ENCODE measurements around the gene PTPRM.

PTPRM gene

DNA sequence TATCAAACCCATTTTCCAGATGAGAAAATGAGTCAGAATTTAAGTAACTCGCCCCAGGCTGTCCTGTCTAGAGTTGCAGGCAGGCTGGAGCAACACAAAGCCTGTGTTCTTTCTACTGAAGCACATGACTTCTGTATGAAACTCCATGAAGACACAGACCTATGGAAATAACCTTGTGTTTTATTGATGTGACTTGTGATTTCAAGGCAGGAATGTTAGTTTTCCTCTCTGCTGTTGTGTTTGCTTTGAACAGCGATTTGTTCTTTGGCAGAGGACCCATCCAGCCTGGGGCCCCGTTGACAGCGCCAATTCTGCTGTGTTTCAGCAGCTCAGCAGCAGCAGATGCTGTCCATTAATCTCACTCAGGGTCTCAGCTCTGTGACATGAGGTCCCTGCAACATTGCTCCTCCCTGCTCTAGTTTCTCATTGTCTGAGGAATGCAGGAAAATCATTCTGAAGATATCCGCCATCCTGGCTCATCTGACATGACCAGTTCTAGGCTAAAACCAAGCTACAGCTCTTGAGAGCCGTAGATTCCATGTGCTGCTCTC is 697.8 kb downstream of the PTPRM start:
- no peak for DNase-seq

DNA sequence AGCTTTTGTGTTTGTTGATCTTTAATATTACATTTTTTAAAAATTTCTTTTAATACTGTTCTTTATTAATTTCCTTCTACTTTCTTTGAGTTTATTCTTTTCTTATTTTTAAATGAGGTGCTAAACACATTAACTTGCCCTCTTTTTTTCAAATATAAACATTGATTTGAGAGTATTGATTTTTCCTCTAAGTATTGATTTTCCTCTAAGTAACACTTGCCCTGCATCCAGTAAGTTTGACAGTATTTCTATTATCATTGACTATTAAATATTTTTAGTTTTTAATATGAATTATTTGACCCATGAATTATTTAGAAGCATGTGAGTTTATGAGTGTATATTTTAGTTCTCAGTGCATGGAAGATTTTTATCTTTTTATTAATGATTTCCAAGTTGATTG is 705.1 kb downstream of the PTPRM start:
- no peak for DNase-seq

DNA sequence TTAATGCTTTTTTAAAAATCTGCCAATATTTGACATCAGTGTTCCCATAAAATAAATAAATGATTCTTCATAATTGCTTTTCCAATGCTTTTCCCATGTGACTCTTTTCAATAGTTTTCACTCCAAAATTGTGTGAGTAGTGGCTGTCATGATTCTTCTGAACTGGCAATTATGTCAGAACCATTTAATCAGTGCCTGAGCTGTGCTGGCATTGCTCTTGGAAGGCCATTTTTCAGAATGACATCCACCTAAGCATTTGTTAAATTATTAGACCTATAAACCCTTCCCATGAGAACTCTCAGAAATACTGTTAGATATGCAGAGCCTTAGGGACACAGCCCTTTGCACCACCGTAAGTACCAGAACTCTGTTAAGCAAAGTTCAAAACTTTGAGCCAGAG is 707.3 kb downstream of the PTPRM start:
- no peak for DNase-seq

DNA sequence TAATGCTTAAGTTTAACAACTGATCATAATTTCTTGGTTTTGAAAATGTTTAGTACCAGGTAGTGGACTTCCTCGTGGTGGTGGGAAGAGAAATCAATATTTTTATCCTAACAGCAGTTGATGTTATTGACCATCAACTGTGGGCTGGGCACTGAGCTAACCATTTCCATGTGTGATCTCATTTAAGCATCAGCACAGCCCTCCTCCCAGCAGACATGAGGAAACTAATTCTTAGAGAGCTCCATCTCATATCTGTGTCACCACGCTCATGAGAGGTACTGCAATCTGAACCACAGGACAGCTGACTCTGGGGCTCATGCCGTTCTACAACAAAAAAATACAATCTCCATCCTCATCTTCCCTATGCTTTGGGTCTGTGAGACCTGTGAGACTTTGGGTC is 709.3 kb downstream of the PTPRM start:
- no peak for DNase-seq

DNA sequence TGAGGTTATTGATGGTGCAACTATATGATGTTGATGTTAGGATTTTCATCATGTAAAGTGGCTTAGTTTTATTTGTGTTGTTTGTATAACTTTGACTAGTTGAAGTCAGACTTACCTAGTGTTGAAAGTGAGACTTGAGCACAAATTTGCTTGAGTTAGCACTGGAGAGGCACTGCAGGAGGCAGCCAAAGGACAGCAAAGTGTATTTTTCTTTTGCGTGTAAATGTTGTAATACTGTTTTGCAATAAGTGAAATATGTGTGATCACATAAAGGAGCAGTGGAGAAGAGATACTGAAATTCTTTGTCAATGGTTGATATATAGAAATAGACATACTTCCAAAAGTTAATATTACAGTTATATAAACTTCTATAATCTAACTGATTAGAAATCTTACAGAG is 710.2 kb downstream of the PTPRM start:
- no peak for DNase-seq

DNA sequence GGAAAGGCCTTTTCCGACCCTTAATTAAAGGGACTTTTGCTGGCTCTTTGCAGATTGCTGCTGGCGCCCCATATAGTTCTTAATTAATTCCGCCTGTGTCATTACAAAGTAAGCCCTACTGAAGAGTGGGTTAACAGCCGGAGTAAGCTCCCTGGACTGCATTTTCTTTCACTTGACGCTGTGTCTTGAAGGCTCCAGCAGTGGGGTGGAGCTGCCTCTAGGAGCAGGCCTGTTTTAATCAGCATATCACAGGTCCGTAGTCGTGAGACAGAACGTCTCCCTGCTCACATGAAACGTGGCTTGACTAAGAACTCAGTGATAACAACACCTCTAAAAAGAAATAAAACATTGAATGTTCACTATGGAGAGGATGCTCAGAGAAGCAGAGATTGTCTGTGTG is 712.2 kb downstream of the PTPRM start:
- no peak for DNase-seq

DNA sequence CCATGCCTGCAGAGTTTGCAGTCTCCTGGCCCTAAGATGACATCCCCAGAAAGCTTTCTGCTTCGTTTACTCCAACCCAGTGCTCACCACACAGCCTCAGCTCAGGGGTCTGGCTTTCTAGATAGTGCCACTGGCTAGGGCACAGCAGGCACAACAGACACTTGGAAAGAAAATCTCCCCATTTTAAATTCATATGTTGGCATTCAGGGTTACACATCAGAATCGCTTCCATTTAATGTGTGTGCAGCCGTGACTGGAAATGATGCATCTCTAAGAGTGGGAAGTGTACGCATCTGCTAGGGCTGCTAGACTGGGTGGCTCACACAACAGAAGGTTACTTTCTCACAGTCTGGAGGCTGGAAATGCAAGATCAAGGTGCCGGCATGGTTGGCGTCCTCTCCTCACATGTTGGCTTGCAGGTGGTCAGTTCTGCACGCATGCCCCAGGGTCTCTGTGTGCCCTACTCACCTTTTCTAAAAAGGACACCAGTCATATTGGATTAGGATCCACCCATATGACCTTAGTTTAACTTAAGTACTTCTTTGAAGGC is 712.7 kb downstream of the PTPRM start:
- DNase-seq: no peak

DNA sequence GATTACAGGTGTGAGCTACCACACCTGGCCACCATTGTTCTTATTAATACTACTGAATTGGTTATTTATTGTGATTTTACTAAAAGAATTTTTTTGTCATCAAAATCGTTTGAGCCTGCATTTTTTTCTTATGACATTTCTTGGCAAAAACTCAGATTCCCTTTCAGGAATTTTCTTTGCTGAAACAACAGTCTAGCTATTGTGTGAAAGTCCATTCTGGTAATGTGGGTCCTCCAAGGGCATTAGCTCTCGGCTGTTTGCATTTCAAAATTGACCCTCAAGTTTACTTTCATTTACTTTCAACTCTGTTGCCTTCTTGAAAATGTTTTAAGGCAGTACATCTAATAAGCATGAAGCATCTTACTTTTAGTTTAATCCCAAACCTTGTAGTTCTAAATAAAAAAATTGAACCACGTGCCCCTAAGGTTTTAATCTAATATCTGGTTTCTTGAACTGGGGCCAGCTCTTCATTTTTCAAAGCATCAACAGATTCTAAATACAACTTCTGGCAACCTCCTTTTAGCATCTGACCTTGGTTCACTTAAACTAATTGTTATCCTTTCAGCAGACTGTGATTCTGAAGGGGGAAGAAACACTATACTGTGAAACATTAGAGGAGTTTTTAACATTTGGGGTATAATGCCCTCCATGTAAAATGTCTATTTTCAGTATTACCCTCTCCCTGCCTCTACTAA is 716.9 kb downstream of the PTPRM start:
- DNase-seq: no peak

DNA sequence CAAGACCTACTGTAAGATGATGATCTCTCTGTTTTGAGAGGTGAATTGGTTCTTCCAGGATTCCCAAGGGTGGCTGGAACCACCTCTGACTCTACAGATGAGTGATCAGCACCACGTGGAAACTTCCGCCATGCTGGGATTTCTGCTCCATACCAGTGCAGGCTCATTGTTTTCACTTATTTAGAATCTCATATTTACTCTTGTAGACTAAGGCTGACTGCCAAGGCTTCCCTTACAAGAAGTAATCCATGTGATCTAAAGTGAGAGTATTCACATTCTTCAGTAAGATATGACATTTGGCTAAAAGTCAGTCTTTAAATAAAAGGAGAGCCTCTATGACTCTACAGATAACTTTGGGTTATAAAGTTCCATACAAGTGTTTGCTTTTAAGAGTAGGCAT is 719.2 kb downstream of the PTPRM start:
- DNase-seq: no peak

DNA sequence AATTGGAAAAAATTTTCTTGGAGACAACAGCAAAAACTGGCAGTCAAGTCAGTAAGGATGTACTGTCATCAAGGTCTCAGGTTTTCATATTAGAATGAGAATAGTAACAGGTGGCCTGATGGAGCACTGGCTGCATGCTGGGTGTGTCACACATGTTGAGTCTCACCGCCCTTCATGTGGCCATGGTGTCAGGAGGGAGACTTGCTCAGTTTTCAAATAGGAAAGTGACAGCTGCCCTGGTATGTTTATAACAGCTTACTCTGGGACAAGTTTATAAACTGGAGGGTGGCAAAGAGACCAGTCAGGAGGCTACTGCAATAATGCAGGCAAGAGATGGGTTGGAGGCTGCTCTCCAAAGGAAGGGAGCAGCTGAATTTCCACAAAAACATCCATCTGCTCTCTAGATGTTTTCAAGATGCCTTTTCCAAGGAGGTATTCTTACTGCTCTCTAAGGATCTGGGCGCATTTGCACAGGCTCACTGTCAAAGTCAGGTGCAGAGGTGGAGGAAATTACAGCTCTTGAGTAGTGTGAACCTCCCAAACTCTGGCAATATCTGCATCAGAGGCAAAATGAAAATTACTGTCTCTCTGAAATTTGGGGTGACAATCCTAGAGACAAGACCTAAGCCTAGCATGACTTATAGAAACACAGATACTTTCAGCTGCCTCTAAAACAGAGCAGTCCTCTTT is 720.2 kb downstream of the PTPRM start:
- no peak for DNase-seq

DNA sequence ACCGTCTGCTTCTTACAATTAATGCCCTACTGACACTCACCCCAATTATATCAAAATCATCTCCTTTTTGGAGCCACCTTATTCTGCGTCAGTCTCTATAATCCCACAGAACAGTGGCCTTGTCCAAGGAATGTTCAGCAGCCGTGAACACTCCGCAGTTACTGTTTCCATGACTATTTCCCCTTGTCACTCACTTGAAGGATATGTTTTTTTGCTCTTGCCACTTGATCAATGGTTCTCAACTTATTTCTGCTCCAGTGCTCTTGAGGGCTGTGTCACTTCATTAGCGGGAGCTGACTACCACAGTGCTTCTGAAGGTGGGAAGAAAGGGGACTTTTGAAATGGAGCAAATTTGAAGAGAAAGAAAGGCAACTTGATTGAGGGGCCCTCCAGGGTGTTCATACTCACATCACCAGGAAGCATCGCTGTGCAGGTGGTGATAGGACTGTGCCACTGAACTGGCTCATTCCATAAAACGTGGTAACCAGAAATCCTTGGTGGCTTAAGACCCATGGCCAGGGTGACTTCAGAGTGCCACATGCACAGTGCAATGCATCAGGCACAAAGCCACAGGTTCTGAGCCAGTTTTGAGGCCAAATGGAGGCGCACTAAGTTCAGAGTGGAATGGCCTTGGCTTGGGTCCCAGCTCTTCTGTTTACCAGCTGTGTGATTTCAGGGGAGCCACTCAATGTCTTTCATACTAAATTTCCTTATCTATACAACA is 721.5 kb downstream of the PTPRM start:
- no peak for DNase-seq

DNA sequence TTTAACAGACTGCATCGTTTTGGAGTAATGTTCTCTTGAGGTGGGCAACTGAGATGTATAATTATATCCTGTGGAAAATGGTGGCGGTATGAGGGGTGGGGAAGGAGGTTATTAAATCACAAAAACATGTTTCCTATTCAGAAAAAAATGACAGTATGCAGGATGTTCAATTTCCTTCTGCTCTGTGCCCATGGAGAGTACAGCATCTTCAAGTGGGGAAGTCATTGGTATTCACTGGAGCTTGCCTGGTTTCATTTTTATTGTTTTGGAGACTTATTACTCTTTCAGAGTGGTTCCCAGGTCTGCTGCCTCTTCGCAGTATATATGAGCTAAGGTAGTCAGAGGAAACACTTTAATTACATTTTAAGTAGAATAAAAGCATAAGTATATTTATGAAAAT is 723.3 kb downstream of the PTPRM start:
- DNase-seq: no peak

DNA sequence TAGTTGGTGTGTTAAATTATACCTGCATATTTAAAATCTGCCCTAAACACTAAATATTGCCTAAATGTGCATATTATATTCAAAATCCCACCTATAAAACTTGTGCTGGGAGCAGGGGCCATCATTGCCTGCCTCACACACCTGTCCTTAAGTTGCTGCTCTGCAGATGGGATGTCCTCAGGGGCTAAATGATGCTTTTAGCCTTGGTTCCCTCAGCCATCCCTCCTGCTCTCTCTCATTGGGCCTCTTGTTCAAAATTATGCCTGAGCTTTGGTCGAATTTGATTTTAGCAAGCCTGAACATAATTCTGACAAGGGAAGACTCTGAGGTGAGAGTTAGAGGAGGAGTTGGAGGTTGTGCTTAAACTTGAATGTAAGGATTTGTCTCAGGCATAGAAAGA is 723.8 kb downstream of the PTPRM start:
- DNase-seq: no peak

DNA sequence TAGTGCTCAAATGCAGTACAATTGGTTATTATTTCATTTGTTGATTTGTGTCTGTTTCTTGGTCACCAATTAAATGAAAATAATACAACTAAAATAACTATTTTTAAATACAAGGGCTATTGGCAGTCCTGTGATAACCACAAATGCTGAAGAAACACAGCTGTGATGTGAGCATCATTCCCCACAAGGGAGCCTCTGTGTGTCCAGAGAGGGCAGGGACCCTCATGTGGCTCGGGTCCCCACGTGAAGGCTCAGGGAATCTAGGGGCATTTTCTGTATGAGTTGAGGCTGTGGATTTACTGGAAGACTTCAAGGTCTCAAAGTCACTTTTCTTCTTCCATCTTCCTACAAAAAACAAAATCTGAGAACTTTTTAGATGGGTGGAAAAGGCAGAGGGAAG is 726.1 kb downstream of the PTPRM start:
- no peak for DNase-seq

DNA sequence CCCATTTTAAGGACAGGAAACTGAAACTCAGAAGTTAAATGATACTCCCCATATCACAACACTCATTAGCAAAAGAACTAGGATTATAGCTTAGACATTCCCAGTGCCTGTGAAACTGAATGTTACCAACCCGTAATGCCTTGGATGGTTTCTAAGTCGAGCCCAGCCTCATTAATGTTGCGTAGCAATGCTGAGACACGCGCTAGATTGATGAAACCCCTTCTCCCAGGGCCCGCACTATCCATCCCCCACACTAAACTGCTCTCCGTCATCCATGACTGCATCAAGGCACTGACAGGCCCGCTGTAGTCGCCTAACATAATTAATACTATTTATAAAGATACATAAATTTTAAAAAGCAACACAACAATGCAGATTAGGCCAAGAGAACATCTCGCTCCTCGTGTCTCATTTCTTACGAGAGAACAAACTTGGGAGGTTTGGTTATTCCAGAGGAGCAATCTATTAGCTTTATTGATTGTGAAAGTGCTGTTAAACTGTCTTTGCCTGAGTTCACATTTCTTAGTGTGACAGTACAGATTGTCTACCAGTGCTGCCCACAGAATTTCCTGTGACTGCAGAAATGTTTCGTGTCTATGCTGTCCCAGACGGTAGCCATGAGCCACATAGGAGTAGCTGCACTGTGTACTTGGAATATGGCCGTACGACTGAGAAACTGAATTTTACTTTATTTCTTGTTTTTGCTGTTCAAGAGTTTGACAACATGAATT is 729.9 kb downstream of the PTPRM start:
- no peak for DNase-seq

DNA sequence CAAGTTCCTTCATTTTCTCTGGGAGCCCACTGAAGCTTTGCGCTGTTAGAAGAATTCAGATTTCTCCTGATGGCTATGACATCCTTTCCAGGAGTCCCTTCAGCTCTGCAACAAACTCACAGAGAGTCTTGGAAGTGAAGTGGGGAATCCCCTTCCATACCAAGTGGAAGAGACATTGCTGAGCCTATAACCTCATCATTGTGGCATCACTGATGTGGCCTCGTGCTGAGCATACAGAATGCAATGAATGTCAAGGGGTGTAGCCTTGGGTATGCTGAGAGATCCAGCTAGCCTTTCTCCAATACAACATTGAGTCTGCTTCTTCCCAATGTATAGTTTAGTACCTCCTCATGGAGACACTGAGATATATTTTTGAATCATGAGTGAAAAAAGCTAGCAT is 731.1 kb downstream of the PTPRM start:
- no peak for DNase-seq

DNA sequence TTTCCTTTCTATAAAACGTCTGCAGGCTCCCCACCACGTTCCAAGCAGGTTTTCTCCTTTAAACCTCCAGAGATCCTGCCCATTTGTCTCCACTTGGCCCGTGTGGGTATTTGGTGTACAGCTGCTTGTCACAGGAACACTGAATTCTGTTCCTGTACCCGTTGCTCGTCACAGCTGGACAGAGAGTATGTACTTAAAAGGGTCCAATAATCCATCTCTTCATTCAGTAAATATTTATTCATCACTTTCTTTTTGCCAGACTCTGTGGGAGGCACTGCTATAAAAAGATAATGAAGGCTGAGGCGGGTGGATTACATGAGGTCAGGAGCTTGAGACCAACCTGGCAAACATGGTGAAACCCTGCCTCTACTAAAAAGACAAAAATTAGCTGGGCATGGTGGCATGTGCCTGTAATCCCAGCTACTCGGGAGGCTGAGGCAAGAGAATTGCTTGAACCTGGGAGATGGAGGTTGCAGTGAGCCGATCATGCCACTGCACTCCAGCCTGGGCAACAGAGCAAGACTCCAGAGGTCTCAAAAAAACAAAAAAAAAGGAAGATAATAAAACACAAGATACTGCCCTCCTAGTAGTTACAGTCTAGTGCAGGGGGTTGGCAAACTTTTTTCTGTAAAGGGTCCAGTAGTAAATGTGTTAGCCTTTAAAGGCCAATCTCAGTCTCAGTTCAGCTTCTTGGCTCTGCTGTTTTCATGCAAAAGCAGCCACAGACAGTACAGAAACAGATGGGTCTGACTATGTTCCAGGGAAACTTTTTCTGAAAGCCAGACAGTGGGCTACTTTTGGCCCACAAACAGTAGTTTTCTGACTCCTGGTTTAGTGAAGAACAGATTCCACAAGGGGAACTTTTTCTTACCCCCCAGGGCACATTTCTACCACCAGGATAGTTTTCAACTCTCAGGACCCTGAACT is 732.2 kb downstream of the PTPRM start:
- no peak for DNase-seq

DNA sequence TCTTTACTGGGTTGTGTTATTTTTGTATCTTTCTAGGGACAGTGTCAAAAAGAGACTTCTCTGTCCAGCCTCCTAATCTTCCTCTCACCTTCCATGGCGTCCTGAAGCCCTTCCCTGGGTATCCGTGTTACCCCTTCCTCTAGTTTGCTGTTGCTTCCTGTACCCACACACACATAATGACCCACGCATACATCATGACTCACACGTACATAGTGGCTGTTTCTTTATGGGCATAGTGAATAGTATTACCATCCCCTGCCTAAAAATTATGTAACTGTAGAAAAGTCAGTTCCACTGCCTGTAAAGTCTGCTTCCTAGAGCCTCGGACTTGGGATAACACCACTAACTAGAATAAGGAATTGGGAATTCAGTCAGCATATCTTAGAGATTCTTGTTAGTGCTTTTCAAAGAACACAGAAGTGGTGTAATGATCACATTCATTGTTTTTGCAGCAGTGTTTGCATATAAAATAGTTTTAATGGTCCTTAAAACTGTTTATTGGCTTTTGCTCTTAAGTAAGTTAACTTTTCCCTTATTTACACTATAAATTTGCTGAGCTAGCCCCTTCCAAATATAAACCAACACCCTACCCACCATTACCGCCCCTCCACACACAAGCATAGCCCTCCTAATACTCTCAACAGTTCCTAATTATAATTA is 733.8 kb downstream of the PTPRM start:
- no peak for DNase-seq

DNA sequence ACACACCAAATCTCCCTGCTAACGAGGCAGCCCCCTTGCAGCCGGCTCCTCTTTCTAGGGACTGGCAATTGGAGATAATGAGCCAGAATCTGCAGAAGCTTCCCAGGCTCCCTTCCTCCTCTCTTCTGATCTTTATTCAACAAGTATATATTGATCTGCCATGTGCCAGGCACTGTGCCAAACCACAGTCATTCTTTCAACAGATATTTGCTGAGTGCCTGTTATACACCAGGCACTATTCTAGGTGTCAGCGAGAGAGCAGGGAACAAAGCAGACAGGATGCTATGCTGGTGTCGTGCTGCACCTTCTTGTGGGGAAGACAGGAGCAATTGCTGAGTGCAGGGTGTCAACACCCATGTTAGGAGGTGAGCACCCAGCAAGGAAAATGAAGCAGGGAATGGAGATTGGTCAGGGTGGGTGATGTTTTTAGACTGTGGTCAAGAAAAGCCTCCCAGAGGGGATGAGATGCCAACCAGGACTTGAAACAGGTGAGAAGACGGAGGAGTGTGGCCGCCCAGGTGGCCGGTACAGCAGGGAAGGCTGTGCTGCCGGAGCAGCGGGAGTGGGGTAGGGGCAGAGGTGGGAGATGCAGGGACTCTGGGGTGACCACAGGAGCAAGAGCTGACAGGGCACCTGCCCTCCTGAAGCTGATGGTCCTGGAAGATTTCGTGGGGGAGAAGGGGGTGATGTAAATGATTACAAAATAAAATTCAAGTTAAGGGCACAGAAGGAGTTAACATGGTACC is 734.5 kb downstream of the PTPRM start:
- no peak for DNase-seq

DNA sequence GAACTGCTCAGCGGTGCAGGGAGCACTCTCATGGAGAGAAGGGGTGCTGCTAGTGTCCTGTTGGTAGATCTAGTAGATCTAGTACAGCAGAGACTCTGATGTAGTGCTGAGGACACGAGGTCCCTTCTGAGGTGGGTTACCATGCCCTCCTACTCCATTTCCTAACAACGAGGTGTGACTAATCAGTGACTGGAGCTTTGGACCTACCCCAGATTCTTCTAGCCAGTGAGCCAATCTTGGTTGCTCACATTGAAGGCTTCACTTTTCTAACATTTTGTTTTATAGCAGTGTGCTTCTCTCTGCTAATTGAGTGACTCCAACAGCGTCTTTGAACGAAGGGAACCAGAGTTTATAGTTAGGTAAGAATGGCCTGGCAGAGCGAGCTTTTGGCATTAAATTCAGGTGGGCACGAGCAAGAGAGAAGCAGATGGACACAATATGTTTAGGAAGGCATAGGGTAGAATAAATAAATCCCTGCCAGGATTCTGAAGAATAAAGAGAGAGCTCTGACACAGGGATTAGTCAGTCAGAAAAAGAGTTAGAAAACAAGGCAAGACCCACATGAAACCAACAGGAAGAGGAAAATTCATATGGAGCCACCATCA is 736.1 kb downstream of the PTPRM start:
- DNase-seq: no peak
